ENCODE results near the gene SORCS2.

The SORCS2 gene

GRCh38 chr4:7733201-7733600, 540.9 kb downstream of the SORCS2 start:
- H3K4me1 ChIP-seq (ENCODE audit: insufficient read depth, low read length) = 0 out of 2 replicates have a peak, but pooled peaks cover 2% of the 10 kb centered on the region
- ATAC-seq (ENCODE audit: insufficient read depth, low read depth) (no peak), DNase-seq (no peak)
- H3K27me3 ChIP-seq (ENCODE audit: insufficient read depth, low read length, poor library complexity) = no peaks in the 10 kb centered on the region
- no peak overlapping the region for H3K4me2 ChIP-seq (ENCODE audit: insufficient read depth, low read length)
- H3K79me2 ChIP-seq (ENCODE audit: insufficient read depth, low read length) = no peaks in the 10 kb centered on the region
- no peak overlapping the region for H3K9ac ChIP-seq (ENCODE audit: low read depth, low read length)
- no peak for TF ChIP-seq EZH2 (IDR thresholded peaks at IDR 0.05; ENCODE audit: borderline replicate concordance, low read depth, low read length, severe bottlenecking)
- TF ChIP-seq, protein P1, sequence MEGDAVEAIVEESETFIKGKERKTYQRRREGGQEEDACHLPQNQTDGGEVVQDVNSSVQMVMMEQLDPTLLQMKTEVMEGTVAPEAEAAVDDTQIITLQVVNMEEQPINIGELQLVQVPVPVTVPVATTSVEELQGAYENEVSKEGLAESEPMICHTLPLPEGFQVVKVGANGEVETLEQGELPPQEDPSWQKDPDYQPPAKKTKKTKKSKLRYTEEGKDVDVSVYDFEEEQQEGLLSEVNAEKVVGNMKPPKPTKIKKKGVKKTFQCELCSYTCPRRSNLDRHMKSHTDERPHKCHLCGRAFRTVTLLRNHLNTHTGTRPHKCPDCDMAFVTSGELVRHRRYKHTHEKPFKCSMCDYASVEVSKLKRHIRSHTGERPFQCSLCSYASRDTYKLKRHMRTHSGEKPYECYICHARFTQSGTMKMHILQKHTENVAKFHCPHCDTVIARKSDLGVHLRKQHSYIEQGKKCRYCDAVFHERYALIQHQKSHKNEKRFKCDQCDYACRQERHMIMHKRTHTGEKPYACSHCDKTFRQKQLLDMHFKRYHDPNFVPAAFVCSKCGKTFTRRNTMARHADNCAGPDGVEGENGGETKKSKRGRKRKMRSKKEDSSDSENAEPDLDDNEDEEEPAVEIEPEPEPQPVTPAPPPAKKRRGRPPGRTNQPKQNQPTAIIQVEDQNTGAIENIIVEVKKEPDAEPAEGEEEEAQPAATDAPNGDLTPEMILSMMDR (IDR thresholded peaks at IDR 0.05; ENCODE audit: borderline replicate concordance, extremely low read depth, low read length, poor library complexity, severe bottlenecking) = no peak
- no peaks in the 10 kb centered on the region for H3K9me3 ChIP-seq (ENCODE audit: insufficient read depth, low read length, severe bottlenecking)
- no peaks in the 10 kb centered on the region for H3K36me3 ChIP-seq (ENCODE audit: insufficient read depth, low read length)
- no peak overlapping the region for H2AFZ ChIP-seq (ENCODE audit: low read depth, low read length)
- H3K4me3 ChIP-seq (ENCODE audit: low read depth in 1 of 2, low read length in 2 of 2) = no peak overlapping the region
- H4K20me1 ChIP-seq (ENCODE audit: insufficient read depth, low read length) = peaks cover 4% of the 10 kb centered on the region; the same call in 1 of the 2 replicates
- H3K27ac ChIP-seq (ENCODE audit: low read length) = no peak overlapping the region

DNA sequence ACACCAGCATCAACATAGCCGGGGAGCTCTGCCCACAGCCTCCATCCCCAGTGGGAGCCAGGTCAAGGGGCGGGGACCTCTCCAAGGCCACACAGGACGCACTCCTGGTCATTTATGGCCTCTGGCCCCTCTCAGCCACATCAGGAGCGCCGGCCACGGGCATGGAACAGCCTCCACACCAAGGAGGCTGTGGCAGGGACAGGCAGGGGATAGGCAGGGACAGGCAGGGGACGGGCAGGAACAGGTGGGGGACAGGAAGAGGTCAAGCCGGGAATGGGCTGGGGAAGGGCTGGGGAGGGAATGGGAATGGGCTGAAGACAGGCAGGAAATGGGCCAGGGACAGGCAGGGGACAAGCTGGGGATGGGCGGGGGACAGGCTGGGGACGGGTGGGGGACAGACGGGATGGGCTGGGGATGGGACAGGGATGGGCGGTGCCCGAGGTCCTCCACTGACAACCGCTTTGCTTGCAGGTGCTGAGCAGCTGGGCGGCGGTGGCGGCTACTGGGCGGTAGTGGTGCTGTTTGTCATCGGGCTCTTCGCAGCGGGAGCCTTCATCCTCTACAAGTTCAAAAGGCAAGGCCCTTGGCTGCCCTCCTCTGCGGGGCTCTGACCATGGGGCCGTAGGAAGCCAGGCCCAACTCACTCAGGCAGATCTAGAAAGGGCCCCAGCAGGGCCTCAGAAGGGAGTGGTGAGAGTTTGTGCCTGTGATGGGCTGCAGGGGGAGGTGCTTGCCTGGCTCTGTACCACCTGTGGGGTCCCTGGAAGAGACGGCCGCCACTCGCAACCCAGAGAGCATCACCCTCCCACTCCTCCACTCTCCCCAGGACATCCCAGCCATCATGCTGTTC, 541.7 kb downstream of the SORCS2 start:
- Histone ChIP-seq H3K4me1 (ENCODE audit: insufficient read depth, low read length) (peaks cover 6% of the 10 kb centered on the region; the same call in 1 of the 2 replicates), H4K20me1 (ENCODE audit: insufficient read depth, low read length) (peaks cover 4% of the 10 kb centered on the region; the same call in 1 of the 2 replicates), H3K9ac (ENCODE audit: low read depth, low read length) (no peak overlapping the region), H3K27me3 (ENCODE audit: insufficient read depth, low read length, poor library complexity) (no peaks in the 10 kb centered on the region), H3K4me3 (ENCODE audit: low read depth in 1 of 2, low read length in 2 of 2) (no peak overlapping the region), H3K79me2 (ENCODE audit: insufficient read depth, low read length) (no peaks in the 10 kb centered on the region), H3K27ac (ENCODE audit: low read length) (no peak overlapping the region), H3K4me2 (ENCODE audit: insufficient read depth, low read length) (no peak overlapping the region), H3K36me3 (ENCODE audit: insufficient read depth, low read length) (no peaks in the 10 kb centered on the region), H2AFZ (ENCODE audit: low read depth, low read length) (no peak overlapping the region), H3K9me3 (ENCODE audit: insufficient read depth, low read length, severe bottlenecking) (no peaks in the 10 kb centered on the region)
- no peak for DNase-seq
- ATAC-seq (ENCODE audit: insufficient read depth, low read depth) = no peak
- no peak for TF ChIP-seq EZH2 (IDR thresholded peaks at IDR 0.05; ENCODE audit: borderline replicate concordance, low read depth, low read length, severe bottlenecking)
- TF ChIP-seq, protein P1 (IDR thresholded peaks at IDR 0.05; ENCODE audit: borderline replicate concordance, extremely low read depth, low read length, poor library complexity, severe bottlenecking) = no peak

GRCh38 chr4:7734651-7735260, 542.4 kb downstream of the SORCS2 start:
- no peaks in the 10 kb centered on the region for H3K36me3 ChIP-seq (ENCODE audit: insufficient read depth, low read length)
- peaks cover 6% of the 10 kb centered on the region; the same call in 1 of the 2 replicates for H3K4me1 ChIP-seq (ENCODE audit: insufficient read depth, low read length)
- no peak for TF ChIP-seq EZH2 (IDR thresholded peaks at IDR 0.05; ENCODE audit: borderline replicate concordance, low read depth, low read length, severe bottlenecking)
- TF ChIP-seq, protein P1 (IDR thresholded peaks at IDR 0.05; ENCODE audit: borderline replicate concordance, extremely low read depth, low read length, poor library complexity, severe bottlenecking) = no peak
- DNase-seq (no peak), ATAC-seq (ENCODE audit: insufficient read depth, low read depth) (no peak)
- no peaks in the 10 kb centered on the region for H3K79me2 ChIP-seq (ENCODE audit: insufficient read depth, low read length)
- H3K9ac ChIP-seq (ENCODE audit: low read depth, low read length) = no peak overlapping the region
- H3K4me3 ChIP-seq (ENCODE audit: low read depth in 1 of 2, low read length in 2 of 2) = no peak overlapping the region
- H3K27me3 ChIP-seq (ENCODE audit: insufficient read depth, low read length, poor library complexity) = no peaks in the 10 kb centered on the region
- H3K4me2 ChIP-seq (ENCODE audit: insufficient read depth, low read length) = no peak overlapping the region
- no peak overlapping the region for H2AFZ ChIP-seq (ENCODE audit: low read depth, low read length)
- peaks cover 4% of the 10 kb centered on the region; the same call in 1 of the 2 replicates for H4K20me1 ChIP-seq (ENCODE audit: insufficient read depth, low read length)
- no peak overlapping the region for H3K27ac ChIP-seq (ENCODE audit: low read length)
- H3K9me3 ChIP-seq (ENCODE audit: insufficient read depth, low read length, severe bottlenecking) = no peaks in the 10 kb centered on the region
